Activated CD8-positive, alpha-beta memory T cell treated with anti-CD3 and anti-CD28 coated beads for 4 hours (primary cell): ENCODE data around the gene DPPA3.
"Not testable (repeated sequence)": the region's sequence is repeated elsewhere in the genome, so short reads cannot be mapped to it uniquely, and the experiment has no call there.

Experiments
- DNase-seq, 2 donors: peaks; one replicate each; pipeline ENCODE4 v3.0.0-alpha.2; 2020; ENCODE audit warnings: low read depth in 2 of 2

DPPA3 gene

DNA sequence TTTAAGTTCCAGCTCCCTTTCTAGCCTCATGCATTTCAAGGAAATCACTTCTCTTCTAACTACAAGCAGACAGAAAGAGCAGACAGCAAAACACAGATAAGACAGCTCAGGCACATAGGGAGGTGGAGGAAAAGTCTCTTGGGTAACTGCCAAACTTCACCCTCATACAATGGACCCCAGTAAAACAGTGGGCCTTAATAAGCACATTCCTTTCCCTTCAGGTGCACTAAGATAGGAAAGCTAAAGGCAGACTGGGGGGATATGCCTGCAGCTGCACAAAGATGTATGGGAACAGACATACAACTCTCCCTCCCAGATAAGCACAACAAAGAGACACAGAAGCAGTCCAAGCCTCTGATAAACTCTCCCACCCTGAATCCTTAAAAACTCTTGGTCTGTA is 19.8 kb downstream of the DPPA3 start:
- DNase-seq, result not testable (repeated sequence)

DNA sequence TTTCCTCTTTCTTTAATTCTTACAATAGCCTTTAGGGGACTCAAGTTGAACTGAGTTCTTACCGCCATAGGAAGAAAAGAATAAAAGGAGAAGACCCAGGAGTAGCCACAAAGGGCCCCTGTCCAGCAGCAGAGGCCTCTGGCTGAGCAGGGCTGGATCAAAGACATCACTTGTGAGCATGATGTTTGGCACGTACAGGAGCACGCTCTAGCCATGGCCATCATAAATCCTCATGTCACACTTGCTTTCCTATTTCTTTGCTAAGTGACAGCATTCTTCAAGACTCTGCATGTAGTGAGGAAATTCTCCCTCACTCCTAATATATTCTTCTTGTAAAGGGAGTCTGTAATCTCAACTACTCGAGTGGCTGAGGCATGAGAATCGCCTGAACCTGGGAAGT is 20.3 kb downstream of the DPPA3 start:
- DNase-seq, result no peak

GRCh38 chr12:7732993-7733392 is 21.8 kb downstream of the DPPA3 start:
- DNase-seq, result no peak

DNA sequence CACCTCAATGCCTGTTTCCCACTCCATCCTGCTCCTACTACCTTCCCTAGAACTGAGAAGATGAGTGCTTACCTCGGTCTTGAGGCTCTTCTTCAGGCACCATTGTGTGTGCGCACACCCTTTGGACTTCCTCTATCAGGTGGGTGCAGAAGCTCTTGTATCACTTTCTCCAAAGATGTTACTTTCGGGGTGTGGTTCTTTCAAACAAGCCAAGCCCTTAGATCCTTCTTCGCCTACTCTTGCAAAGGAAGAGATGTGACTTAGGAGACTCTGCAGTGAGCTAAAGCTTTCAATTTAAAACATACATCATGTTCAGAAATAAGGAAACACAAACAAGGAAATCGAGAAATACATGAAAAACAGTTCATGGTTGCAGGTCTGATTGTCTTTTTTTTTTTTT is 36.0 kb downstream of the DPPA3 start, which contains the start of gene CLEC4C:
Gene CLEC4C, minus strand, starts transcription at position 130 of the 400 bp plus-strand sequence. Its CDS starts 27 bp downstream, at position 103.
- no peak for DNase-seq

- no peak for DNase-seq
Observed at GRCh38 chr12:7748852-7749251, 37.6 kb downstream of the DPPA3 start.

DNA sequence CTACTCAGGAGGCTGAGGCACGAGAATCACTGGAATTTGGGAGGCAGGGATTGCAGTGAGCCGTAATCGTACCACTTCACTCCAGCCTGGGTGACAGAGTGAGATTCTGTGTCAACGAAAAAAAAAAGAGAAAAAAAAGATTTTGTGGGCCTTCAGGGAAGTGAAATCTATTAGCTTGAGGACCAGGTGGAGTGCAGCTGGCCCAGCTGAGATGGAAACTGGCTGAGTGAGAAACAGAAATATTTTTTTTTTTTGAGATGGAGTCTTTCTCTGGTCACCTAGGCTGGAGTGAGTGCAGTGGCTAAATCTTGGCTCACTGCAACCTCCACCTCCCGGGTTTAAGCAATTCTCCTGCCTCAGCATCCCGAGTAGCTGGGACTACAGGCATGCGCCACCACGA is 38.2 kb downstream of the DPPA3 start:
- no peak for DNase-seq

GRCh38 chr12:7750350-7750749 is 39.1 kb downstream of the DPPA3 start:
- DNase-seq, result no peak

DNA sequence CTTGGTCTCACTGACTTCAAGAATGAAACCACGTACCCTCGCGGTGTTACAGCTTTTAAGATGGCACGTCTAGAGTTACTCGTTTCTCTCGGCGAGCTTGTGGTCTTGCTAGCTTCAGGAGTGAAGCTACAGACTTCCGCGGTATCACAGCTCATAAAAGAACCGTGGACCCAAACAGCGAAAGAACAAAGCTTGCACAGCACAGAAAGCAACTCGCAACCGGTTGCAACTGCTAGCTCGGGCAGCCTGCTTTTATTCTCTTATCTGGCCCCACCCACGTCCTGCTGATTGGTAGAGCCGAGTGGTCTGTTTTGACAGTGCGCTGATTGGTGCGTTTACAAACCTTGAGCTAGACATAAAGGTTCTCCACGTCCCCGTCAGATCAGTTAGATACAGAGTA is 40.2 kb downstream of the DPPA3 start:
- no peak for DNase-seq

DNA sequence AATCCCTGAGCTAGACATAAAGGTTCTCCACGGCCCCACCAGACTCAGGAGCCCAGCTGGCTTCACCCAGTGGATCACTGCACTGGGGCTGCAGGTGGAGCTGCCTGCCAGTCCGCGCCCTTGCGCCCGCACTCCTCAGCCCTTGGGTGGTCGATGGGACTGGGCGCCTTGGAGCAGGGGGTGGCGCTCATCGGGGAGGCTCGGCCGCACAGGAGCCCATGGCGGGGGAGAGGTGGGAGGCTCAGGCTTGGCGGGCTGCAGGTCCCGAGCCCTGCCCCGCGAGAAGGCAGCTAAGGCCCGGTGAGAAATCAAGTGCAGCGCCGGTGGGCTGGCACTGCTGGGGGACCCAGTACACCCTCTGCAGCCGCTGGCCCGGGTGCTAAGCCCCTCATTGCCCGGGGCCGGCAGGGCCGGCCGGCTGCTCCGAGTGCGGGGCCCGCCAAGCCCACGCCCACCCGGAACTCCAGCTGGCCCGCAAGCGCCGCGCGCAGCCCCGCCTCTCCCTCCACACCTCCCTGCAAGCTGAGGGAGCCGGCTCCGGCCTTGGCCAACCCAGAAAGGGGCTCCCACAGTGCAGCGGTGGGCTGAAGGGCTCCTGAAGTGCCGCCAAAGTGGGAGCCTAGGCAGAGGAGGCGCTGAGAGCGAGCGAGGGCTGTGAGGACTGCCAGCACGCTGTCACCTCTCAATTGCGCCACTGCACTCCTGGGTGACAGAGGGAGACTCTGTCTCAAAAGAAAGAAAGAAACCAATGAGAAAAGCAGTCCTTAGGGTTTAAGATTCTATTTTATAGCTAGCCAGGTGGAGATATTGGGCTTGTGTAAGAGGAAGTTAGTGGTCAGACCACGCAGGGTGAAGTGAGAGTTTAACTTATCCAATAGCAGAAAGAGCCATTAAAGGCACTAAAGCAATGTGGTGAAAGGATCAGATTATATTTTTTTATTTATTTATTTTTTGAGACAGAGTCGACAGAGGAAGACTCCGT is 41.0 kb downstream of the DPPA3 start:
- DNase-seq, result not testable (repeated sequence)

GRCh38 chr12:7755668-7756067 is 44.4 kb downstream of the DPPA3 start:
- peak in 1 of 2 donors; percentile 2 for DNase-seq

GRCh38 chr12:7756993-7757392 is 45.8 kb downstream of the DPPA3 start:
- DNase-seq, result no peak

DNA sequence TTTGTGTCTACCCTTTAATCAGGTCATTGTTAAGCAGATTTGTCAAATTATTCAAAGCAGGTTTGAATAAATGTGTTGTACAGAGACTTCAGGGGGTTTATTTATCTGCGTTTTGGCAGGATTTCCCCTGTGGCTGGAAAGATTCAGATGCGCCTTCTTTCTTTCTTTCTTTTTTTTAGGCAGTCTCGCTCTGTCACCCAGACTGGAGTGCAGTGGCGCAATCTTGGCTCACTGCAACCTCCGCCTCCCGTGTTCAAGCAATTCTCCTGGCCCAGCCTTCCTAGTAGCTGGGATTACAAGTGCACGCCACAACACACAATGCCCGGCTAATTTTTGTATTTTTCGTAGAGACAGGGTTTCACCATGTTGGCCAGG is 47.5 kb downstream of the DPPA3 start:
- DNase-seq, result no peak
